Peyer's patch (tissue), 4 donors: ENCODE results near the gene CUL1. TPM values are rescaled to one million over a fixed set of nuclear protein-coding genes. Genes with fewer than 3 reads are reported as not detected.

Source experiments
- DNase-seq, 3 donors: peaks; one replicate each; pipeline ENCODE4 v3.0.0-alpha.2; 2017 to 2019
- H3K27ac ChIP-seq, 4 donors: fragments of 200-600 bp; sonication (generic); one replicate each; pipeline ENCODE4 v1.5.1; 2016 to 2019
- H3K27me3 ChIP-seq, 2 donors: fragments of 200-600 bp; sonication (generic); one replicate each; pipeline ENCODE4 v1.5.1; 2019
- H3K36me3 ChIP-seq, 3 donors: fragments of 200-600 bp; sonication (generic); one replicate each; pipeline ENCODE4 v1.5.1; 2016 to 2019
- H3K4me1 ChIP-seq, 4 donors: fragments of 200-600 bp; sonication (generic); one replicate each; pipeline ENCODE4 v1.5.1; 2016 to 2019
- H3K4me3 ChIP-seq, 4 donors: fragments of 200-600 bp; sonication (generic); 1 replicate in 3 of 4; 2 replicates in 1 of 4; pipeline ENCODE4 v1.5.1; 2016 to 2019; ENCODE audit warnings: mild to moderate bottlenecking in 1 of 4
- H3K9me3 ChIP-seq, 4 donors: fragments of 200-600 bp; sonication (generic); one replicate each; pipeline ENCODE4 v1.5.1; 2016 to 2019; ENCODE audit warnings: mild to moderate bottlenecking in 1 of 4
- POLR2A ChIP-seq, 2 donors: fragments of 450-650 bp; IDR thresholded peaks; one replicate each; pipeline ENCODE4 v1.5.1; 2017; ENCODE audit warnings: antibody characterized with exemption in 2 of 2, mild to moderate bottlenecking in 2 of 2, moderate library complexity in 2 of 2
- total RNA-seq, 4 donors: library from RNA; depleted of rRNA; stranded (reverse); fragments of >200 nt; gene quantifications; one replicate each; pipeline ENCODE4 v1.1.0, GENCODE V29; 2016
- TF ChIP-seq, protein P1 (sequence below), 6 experiments: fragments of 450-650 bp in 4 of 6; fragments of 200-600 bp in 2 of 6; sonication (generic) in 1 of 6; IDR thresholded peaks; one replicate each; pipeline ENCODE4 v1.5.1; 2017 to 2019; ENCODE audit warnings: antibody characterized with exemption in 6 of 6, mild to moderate bottlenecking in 3 of 6, moderate library complexity in 1 of 6

The CUL1 gene
- total RNA-seq, 4 donors from 2014 or later: 29.5 to 86.6 (median 35.8) TPM

DNA sequence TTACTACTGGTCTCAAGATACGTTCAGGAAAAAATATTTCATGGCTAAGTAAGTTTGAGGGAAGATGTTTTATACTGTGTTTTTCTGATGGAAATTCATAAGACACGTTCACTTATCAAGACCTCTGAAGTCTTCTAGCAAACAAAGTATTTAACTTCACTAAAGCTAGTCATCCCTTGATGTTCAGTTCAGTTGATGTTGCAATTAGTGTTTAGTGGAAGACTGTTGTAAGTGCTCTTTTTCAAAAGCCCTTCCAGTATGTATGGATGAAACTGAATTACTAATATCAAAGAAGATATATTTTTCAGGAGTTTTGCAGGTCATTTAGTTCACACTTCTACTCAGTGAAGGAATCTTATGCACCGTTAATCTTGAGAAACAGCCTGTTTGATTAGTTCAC, 25.1 kb downstream of the CUL1 start:
- peaks cover 0 to 23% (median 0%) of the 10 kb centered on the region in 4 donors for H3K4me1 ChIP-seq
- no peaks in the 10 kb centered on the region for H3K36me3 ChIP-seq
- no peaks in the 10 kb centered on the region for H3K9me3 ChIP-seq
- H3K27me3 ChIP-seq: no peaks in the 10 kb centered on the region
- no peak for TF ChIP-seq POLR2A (IDR thresholded peaks at IDR 0.05)
- TF ChIP-seq, protein P1, sequence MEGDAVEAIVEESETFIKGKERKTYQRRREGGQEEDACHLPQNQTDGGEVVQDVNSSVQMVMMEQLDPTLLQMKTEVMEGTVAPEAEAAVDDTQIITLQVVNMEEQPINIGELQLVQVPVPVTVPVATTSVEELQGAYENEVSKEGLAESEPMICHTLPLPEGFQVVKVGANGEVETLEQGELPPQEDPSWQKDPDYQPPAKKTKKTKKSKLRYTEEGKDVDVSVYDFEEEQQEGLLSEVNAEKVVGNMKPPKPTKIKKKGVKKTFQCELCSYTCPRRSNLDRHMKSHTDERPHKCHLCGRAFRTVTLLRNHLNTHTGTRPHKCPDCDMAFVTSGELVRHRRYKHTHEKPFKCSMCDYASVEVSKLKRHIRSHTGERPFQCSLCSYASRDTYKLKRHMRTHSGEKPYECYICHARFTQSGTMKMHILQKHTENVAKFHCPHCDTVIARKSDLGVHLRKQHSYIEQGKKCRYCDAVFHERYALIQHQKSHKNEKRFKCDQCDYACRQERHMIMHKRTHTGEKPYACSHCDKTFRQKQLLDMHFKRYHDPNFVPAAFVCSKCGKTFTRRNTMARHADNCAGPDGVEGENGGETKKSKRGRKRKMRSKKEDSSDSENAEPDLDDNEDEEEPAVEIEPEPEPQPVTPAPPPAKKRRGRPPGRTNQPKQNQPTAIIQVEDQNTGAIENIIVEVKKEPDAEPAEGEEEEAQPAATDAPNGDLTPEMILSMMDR (IDR thresholded peaks at IDR 0.05): no peak
- H3K4me3 ChIP-seq: no peak overlapping the region
- DNase-seq: no peak
- H3K27ac ChIP-seq: no peak overlapping the region

DNA sequence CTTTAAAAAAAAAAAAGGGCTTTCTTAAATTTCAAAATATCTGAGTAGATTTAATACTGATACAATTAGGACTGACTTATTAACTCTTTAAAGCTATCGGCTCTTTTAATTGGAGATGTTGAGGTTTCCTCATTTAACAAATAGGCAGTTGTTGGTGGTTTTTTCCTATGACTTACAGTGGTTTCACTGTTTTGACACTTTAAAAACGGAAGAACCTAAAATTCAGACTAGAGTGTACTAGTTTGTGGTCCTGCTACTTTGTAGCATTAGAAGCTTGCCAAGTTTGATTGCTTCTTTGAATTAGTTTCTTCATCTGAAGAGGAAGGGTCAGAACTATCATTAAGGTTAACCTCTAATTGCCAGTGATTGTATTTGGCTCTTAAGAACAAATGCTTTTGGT, 27.7 kb downstream of the CUL1 start:
- Histone ChIP-seq H3K4me1 (peaks cover 0 to 20% (median 0%) of the 10 kb centered on the region in 4 donors), H3K9me3 (no peaks in the 10 kb centered on the region), H3K36me3 (peaks cover 0 to 13% (median 0%) of the 10 kb centered on the region in 3 donors), H3K27me3 (no peaks in the 10 kb centered on the region), H3K27ac (no peak overlapping the region), H3K4me3 (no peak overlapping the region)
- TF ChIP-seq, protein P1 (IDR thresholded peaks at IDR 0.05): no peak
- TF ChIP-seq POLR2A (IDR thresholded peaks at IDR 0.05): no peak
- DNase-seq: no peak

DNA sequence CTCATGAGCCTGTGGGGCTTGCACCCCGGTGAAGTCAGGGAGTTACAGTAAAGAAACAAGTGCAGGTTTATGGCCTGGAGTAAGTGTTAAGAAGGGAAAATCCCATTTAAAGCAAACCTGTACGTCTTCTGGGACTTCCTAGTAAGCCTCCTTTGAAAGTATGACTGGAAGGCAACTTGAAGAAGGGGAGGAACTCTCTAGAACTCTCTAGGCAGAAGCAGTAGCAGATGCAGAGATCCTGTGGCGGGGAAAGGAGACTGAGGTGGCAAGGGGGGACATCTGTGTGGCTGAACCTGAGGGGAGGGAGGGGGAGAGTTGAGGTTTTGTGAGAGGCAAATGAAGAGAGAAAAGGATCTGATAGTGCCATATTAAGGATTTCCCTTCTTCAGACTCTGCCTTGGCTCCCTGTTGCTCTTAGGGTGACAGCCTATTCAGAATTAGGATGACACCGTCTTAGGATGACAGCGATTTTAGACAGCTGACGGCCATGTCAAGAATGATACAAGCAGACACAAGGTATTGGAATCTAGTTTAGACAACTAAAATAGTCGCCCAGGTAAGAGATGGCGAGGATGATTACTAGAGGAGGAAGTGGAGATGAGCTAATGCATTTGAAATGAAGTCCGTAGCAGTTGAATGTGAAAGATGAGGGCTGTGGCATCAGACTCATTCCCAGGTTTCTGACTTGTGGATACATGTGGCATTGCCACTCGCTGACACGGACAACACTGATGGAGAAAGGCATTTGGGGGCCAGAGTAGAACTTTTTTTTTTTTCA, 29.0 kb downstream of the CUL1 start:
- peaks cover 0 to 24% (median 0%) of the 10 kb centered on the region in 3 donors for H3K36me3 ChIP-seq
- peaks cover 0 to 12% (median 0%) of the 10 kb centered on the region in 4 donors for H3K4me1 ChIP-seq
- no peak overlapping the region for H3K27ac ChIP-seq
- DNase-seq: no peak
- no peak for TF ChIP-seq POLR2A (IDR thresholded peaks at IDR 0.05)
- TF ChIP-seq, protein P1 (IDR thresholded peaks at IDR 0.05): no peak
- H3K4me3 ChIP-seq: no peak overlapping the region
- no peaks in the 10 kb centered on the region for H3K27me3 ChIP-seq
- no peaks in the 10 kb centered on the region for H3K9me3 ChIP-seq

DNA sequence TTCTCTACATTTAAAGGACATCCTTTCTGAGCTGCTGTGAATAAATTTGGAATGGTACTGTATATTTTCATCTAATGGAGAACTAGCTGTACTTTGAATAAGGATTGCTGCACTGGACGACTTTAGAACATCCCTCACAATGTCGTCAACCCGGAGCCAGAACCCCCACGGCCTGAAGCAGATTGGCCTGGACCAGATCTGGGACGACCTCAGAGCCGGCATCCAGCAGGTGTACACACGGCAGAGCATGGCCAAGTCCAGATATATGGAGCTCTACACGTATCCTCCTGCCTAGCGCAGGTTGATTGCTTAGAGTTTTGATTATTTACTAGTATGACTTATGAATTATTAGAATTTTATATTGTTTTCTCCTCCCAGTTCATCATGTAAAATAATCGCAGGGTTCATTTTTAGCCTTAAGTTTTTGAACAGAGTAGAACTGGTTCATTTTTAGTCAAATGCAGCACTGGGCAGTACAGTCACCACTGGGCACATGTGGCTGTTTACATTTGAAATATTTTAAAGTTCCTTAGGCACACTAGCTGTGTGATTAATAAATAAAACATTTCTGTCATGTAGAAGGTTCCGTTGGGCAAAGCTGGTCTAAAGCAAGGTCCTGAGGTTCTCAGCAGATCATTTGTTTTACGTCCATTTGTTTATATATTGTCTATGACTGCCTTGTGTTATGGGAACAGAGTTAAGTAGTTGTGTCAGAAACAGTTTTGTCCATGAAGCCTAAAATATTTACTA, 31.5 kb downstream of the CUL1 start:
- Histone ChIP-seq H3K4me3 (no peak overlapping the region), H3K36me3 (peaks cover 0 to 24% (median 0%) of the 10 kb centered on the region in 3 donors), H3K27ac (no peak overlapping the region), H3K4me1 (peaks cover 0 to 6% (median 0%) of the 10 kb centered on the region in 4 donors), H3K9me3 (no peaks in the 10 kb centered on the region), H3K27me3 (no peaks in the 10 kb centered on the region)
- DNase-seq: no peak
- TF ChIP-seq, protein P1 (IDR thresholded peaks at IDR 0.05): no peak
- no peak for TF ChIP-seq POLR2A (IDR thresholded peaks at IDR 0.05)

DNA sequence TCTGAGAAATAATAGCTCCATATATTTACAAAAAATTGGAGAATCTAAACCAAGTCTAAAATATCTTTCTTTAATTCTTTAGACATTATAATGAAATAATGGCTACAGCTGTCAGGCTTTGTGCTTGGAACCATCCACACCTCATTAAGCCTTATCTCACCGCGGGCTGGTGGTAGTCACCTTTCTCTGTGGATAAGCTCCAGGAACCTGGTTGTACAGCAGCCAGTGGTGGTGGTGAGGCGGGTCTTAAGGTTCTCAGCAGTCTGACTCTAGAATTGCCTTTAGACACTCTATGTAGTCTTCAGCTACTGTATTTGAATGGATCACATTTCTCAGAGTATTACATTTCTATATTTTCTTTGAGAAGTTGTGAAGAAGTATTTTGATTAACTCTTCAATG, 34.2 kb downstream of the CUL1 start:
- Histone ChIP-seq H3K4me1 (no peaks in the 10 kb centered on the region), H3K36me3 (peaks cover 0 to 27% (median 0%) of the 10 kb centered on the region in 3 donors)
- TF ChIP-seq, protein P1 (IDR thresholded peaks at IDR 0.05): no peak
- no peak for TF ChIP-seq POLR2A (IDR thresholded peaks at IDR 0.05)

More for the DNA sequence above, 34.2 kb downstream of the CUL1 start:
- no peaks in the 10 kb centered on the region for H3K27me3 ChIP-seq
- no peak overlapping the region for H3K27ac ChIP-seq
- no peak for DNase-seq
- no peaks in the 10 kb centered on the region for H3K9me3 ChIP-seq
- H3K4me3 ChIP-seq: no peak overlapping the region
